Endodermal cell (in vitro differentiated cells): ENCODE results near the gene ARID5A. TPM values are rescaled to one million over a fixed set of nuclear protein-coding genes. Genes with fewer than 3 reads are reported as not detected.

Source experiments
- DNase-seq: peaks from one replicate; pipeline ENCODE4 v3.0.0-alpha.2; 2017
- H3K27ac ChIP-seq: 2 replicates; pipeline ENCODE4 v1.5.1; 2013; ENCODE audit warnings: mild to moderate bottlenecking, low read depth, low read length, moderate library complexity
- H3K27me3 ChIP-seq: 2 replicates; pipeline ENCODE4 v1.6.1; 2013; ENCODE audit warnings: mild to moderate bottlenecking, low read length, moderate library complexity; ENCODE audit not compliant: insufficient read depth, control insufficient read depth, poor library complexity, severe bottlenecking
- H3K36me3 ChIP-seq: 2 replicates; pipeline ENCODE4 v1.7.0; 2013; ENCODE audit warnings: mild to moderate bottlenecking, low read length, moderate library complexity; ENCODE audit not compliant: control insufficient read depth, insufficient read depth
- H3K4me1 ChIP-seq: one replicate; pipeline ENCODE4 v1.7.0; 2013; ENCODE audit warnings: low read length; ENCODE audit not compliant: control insufficient read depth, insufficient read depth
- H3K4me3 ChIP-seq: 2 replicates; pipeline ENCODE4 v1.5.1; 2013; ENCODE audit warnings: mild to moderate bottlenecking, low read length, moderate library complexity
- H3K9ac ChIP-seq: 2 replicates; pipeline ENCODE4 v1.6.1; 2013; ENCODE audit warnings: mild to moderate bottlenecking, low read length, moderate library complexity; ENCODE audit not compliant: poor library complexity, severe bottlenecking; ENCODE audit errors: extremely low read depth
- H3K9me3 ChIP-seq: 2 replicates; pipeline ENCODE4 v1.6.1; 2013; ENCODE audit warnings: mild to moderate bottlenecking, low read length, moderate library complexity; ENCODE audit not compliant: control insufficient read depth
- H3K27ac Mint-ChIP-seq: 2 replicates; pipeline ENCODE4 v1.8.0; 2020; ENCODE audit warnings: mixed read lengths
- H3K27me3 Mint-ChIP-seq: 2 replicates; pipeline ENCODE4 v1.8.0; 2021; ENCODE audit warnings: mild to moderate bottlenecking, mixed read lengths; ENCODE audit not compliant: insufficient read depth
- H3K36me3 Mint-ChIP-seq: 2 replicates; pipeline ENCODE4 v1.8.0; 2020; ENCODE audit warnings: low read depth, mixed read lengths
- H3K4me1 Mint-ChIP-seq: 2 replicates; pipeline ENCODE4 v1.8.0; 2020; ENCODE audit warnings: mixed read lengths
- H3K4me3 Mint-ChIP-seq: 2 replicates; pipeline ENCODE4 v1.8.0; 2020; ENCODE audit warnings: mild to moderate bottlenecking, moderate library complexity, mixed read lengths
- H3K9me3 Mint-ChIP-seq: 2 replicates; pipeline ENCODE4 v1.8.0; 2020; ENCODE audit warnings: mild to moderate bottlenecking, mixed read lengths
- WGBS, 2 experiments: methylation state at CpG; one replicate each; pipeline versions ENCODE4 v1.1.5 to v1.1.7; 2013; ENCODE audit warnings: missing lambda C conversion rate in 2 of 2, mixed read lengths in 1 of 2; ENCODE audit not compliant: insufficient coverage in 1 of 2, insufficient read length in 1 of 2; 5-methylcytosine and 5-hydroxymethylcytosine counted together
- total RNA-seq, 2 donors: library from RNA; stranded (reverse); fragmentation: NEBNext Ultra II Directional in 1 of 2; extraction: Animal tissue kit (Norgen Biotek cat#: 25700) in 1 of 2; gene quantifications; 2 replicates in 1 of 2; 3 replicates in 1 of 2; pipeline ENCODE4 v1.2.1, GENCODE V29; 2021
- TF ChIP-seq, protein P1 (sequence below): fragments of 200-600 bp; sonication (generic); conservative IDR thresholded peaks from 2 replicates; pipeline ENCODE4 v1.5.0; 2021; ENCODE audit warnings: antibody characterized with exemption, mild to moderate bottlenecking

Gene ARID5A
- total RNA-seq, 2 donors from 2014 or later = 1.8 to 3.5 TPM

DNA sequence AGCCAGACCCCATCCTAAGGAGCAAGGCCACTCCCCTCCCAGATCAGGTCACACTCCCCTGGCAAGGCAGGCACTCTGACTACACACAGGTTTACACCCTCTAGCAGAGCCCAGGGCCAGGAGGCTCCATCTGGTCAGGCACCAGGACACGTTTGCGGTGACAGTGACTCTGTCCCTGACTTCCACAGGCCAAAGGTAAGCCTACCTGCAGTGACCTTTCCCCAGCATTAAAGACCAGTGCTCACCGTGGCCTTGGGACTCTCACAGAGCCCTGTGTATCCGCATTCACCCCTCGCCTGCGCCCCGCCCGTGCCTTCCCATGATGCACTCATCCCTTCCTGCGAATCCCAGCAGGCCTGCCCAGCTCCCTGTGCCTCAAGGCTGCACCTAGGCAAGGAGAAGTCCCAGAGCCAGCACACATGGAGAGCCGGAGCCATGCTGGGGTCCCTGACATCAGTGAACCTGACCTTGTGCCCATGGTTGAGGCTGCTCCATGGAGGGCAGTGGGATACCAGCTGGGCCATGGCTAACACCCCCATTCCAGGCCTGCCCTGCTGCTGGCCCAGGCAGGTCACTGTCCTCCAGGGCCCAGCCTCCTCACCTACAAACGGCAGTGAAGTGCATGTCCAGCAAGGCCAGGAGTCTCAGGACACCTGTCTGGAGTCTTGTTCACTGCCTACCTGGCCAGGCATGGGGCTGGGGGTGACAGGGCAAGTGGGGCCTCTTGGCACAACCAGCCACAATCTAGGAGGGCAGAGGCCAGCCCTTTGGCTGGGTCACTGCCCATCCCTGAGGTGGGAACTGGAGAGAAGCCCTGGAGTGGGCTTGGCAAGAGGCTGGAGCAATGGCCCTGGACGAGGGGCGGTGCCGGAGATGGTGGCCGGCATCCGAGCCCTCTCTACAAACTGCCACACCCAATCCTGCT is 34.4 kb upstream of the ARID5A start:
- no peak for DNase-seq
- no peak overlapping the region for H3K27ac Mint-ChIP-seq
- WGBS, 2 experiments = 85 to 92% methylated on average over 9 to 16 of the region's 16 CpGs
- no peaks in the 10 kb centered on the region for H3K9me3 ChIP-seq
- no peaks in the 10 kb centered on the region for H3K36me3 Mint-ChIP-seq
- H3K4me3 ChIP-seq = no peak overlapping the region
- H3K4me1 Mint-ChIP-seq = peaks cover 8% of the 10 kb centered on the region
- TF ChIP-seq, protein P1, sequence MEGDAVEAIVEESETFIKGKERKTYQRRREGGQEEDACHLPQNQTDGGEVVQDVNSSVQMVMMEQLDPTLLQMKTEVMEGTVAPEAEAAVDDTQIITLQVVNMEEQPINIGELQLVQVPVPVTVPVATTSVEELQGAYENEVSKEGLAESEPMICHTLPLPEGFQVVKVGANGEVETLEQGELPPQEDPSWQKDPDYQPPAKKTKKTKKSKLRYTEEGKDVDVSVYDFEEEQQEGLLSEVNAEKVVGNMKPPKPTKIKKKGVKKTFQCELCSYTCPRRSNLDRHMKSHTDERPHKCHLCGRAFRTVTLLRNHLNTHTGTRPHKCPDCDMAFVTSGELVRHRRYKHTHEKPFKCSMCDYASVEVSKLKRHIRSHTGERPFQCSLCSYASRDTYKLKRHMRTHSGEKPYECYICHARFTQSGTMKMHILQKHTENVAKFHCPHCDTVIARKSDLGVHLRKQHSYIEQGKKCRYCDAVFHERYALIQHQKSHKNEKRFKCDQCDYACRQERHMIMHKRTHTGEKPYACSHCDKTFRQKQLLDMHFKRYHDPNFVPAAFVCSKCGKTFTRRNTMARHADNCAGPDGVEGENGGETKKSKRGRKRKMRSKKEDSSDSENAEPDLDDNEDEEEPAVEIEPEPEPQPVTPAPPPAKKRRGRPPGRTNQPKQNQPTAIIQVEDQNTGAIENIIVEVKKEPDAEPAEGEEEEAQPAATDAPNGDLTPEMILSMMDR = no peak
- H3K4me1 ChIP-seq = peaks cover 4% of the 10 kb centered on the region
- H3K9ac ChIP-seq = no peak overlapping the region
- H3K9me3 Mint-ChIP-seq = no peaks in the 10 kb centered on the region
- no peaks in the 10 kb centered on the region for H3K27me3 ChIP-seq
- no peak overlapping the region for H3K4me3 Mint-ChIP-seq
- H3K27ac ChIP-seq = no peak overlapping the region
- H3K36me3 ChIP-seq = no peaks in the 10 kb centered on the region
- H3K27me3 Mint-ChIP-seq = peaks cover 18% of the 10 kb centered on the region

DNA sequence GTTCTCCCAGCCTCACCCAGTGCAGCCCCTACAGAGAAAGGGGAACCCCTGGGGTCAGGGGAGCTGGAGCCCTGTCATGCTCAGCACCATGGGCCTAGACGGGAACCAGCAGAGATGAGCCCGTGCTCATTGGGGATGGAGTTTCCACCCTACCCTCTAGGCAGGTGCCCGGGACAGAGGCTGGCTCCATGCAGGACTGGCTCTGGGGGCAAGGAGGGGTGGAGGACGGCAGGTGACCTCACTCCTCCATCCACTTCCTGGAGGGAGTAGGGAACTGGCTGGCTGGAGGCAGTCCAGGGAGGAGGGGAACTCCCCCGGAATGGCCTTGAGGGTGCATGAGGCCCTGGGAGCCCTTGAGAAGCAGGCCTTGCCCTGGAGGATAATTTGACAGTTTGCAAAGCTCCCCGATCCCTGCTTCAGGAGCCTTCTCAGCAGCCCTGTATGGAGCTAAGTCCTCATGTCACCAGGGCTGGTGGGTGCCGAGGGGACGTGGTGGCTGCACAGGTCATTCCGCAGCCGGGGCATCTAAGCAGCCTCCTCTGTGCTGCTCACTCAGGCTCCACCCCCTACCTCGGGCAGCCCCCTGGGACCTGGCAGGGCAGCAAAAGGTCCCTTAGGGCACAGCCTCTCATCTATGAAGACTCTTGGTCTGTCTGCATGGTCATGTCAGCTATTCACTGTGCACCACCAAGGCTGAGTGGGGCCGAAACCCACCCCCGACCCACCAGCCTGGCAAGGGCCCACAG is 33.5 kb upstream of the ARID5A start:
- WGBS, 2 experiments = 90% methylated on average over 13 of the region's 13 CpGs
- H3K36me3 Mint-ChIP-seq = no peaks in the 10 kb centered on the region
- no peaks in the 10 kb centered on the region for H3K9me3 Mint-ChIP-seq
- Histone ChIP-seq H3K27ac (no peak overlapping the region), H3K27me3 (no peaks in the 10 kb centered on the region), H3K36me3 (no peaks in the 10 kb centered on the region), H3K4me1 (peaks cover 4% of the 10 kb centered on the region), H3K9me3 (no peaks in the 10 kb centered on the region), H3K9ac (no peak overlapping the region), H3K4me3 (no peak overlapping the region)
- H3K27ac Mint-ChIP-seq = no peak overlapping the region
- DNase-seq = no peak
- TF ChIP-seq, protein P1 = no peak
- peaks cover 8% of the 10 kb centered on the region for H3K4me1 Mint-ChIP-seq
- peaks cover 25% of the 10 kb centered on the region for H3K27me3 Mint-ChIP-seq
- H3K4me3 Mint-ChIP-seq = no peak overlapping the region

- H3K9ac ChIP-seq = no peak overlapping the region
- peaks cover 1% of the 10 kb centered on the region for H3K27me3 ChIP-seq
- Mint-ChIP-seq H3K4me3 (no peak overlapping the region), H3K4me1 (peaks cover 8% of the 10 kb centered on the region), H3K27ac (no peak overlapping the region), H3K36me3 (no peaks in the 10 kb centered on the region), H3K27me3 (peaks cover 27% of the 10 kb centered on the region), H3K9me3 (no peaks in the 10 kb centered on the region)
- TF ChIP-seq, protein P1 = no peak
- no peak overlapping the region for H3K27ac ChIP-seq
- DNase-seq = no peak
- WGBS, 2 experiments = 87 to 90% methylated on average over 2 to 12 of the region's 12 CpGs
- H3K4me3 ChIP-seq = no peak overlapping the region
- H3K4me1 ChIP-seq = peaks cover 4% of the 10 kb centered on the region
- no peaks in the 10 kb centered on the region for H3K36me3 ChIP-seq
- no peaks in the 10 kb centered on the region for H3K9me3 ChIP-seq
Measured at GRCh38 chr2:96503637-96504243, 32.8 kb upstream of the ARID5A start.
